ENCODE measurements around the gene IL6ST.
A peak's percentile ranks its signal among the peaks of the same experiment; 100 is the strongest.

Gene IL6ST

GRCh38 chr5:55933377-55934114 lies 61.2 kb downstream of the IL6ST start:
- DNase-seq (ENCODE audit: low read depth in 2 of 2): peak in 1 of 2 donors; percentile 37
- TF ChIP-seq, protein P1, sequence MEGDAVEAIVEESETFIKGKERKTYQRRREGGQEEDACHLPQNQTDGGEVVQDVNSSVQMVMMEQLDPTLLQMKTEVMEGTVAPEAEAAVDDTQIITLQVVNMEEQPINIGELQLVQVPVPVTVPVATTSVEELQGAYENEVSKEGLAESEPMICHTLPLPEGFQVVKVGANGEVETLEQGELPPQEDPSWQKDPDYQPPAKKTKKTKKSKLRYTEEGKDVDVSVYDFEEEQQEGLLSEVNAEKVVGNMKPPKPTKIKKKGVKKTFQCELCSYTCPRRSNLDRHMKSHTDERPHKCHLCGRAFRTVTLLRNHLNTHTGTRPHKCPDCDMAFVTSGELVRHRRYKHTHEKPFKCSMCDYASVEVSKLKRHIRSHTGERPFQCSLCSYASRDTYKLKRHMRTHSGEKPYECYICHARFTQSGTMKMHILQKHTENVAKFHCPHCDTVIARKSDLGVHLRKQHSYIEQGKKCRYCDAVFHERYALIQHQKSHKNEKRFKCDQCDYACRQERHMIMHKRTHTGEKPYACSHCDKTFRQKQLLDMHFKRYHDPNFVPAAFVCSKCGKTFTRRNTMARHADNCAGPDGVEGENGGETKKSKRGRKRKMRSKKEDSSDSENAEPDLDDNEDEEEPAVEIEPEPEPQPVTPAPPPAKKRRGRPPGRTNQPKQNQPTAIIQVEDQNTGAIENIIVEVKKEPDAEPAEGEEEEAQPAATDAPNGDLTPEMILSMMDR (IDR thresholded peaks at IDR 0.05; ENCODE audit: low read depth, low read length): no peak
- no peak overlapping the region for H3K4me3 ChIP-seq (replicated peaks in 1 of 2; ENCODE audit: low read depth in 2 of 2, low read length in 2 of 2)

DNA sequence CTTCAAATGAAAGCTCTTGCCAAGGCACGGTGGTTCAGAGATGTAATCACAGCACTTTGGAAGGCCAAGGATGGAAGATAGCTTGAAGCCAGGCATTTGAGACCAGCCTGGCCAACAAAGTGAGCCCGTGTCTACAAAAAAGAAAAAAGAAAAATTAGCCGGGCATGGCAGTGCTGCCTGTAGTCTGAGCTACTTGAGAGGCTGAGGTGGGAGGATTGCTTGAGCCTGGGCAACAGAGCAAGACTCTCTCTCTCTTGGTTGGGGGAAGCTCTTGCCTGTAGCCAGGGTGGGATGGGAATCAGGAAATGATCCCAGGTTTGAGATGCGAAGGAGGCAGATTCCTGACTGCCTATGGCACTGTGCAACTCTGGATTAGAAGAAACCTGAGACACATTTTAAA lies 62.1 kb downstream of the IL6ST start:
- H3K4me3 ChIP-seq (replicated peaks in 1 of 2; ENCODE audit: low read depth in 2 of 2, low read length in 2 of 2): no peak overlapping the region
- TF ChIP-seq, protein P1 (IDR thresholded peaks at IDR 0.05; ENCODE audit: low read depth, low read length): no peak
- no peak for DNase-seq (ENCODE audit: low read depth in 2 of 2)

GRCh38 chr5:55929020-55929799 lies 65.6 kb downstream of the IL6ST start:
- no peak for DNase-seq (ENCODE audit: low read depth in 2 of 2)
- TF ChIP-seq, protein P1 (IDR thresholded peaks at IDR 0.05; ENCODE audit: low read depth, low read length): no peak
- H3K4me3 ChIP-seq (replicated peaks in 1 of 2; ENCODE audit: low read depth in 2 of 2, low read length in 2 of 2): no peak overlapping the region

DNA sequence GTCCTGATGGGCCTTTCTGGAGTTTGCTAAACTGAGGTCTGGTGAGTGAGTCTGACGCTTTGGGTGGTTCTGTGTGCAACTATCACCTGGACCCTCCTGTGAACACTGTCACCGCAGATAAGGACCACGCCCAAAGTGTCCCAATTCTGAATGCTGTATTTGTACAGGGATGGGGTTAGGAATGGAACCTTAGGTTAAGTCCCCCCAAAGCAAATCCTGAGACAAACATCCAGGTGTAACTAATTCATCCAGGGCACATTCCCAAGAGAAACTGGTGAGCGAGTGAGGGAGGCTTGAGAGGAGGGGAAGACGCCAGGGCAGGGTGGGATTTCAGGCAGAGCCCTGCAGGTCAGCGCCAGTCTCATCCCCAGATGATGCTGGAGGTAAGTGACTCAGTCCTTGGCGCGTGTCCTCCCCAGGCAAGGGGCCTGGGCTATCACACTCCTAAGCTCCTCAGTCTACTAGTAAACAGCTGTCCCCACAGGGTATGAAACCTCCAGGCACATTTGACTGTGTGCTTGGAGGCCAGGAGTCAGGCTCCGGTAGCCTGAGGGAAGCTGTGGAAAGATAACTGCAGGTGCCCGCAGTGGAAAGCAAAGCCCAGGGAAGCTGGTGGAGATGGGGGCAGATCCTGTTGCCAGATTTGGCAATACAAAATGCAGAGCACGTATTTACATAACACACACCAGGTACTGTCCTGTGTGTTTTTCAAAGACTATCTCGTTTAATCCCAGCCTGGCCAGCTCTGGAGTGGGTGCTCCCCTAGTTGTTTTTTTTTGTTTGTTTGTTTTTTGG lies 66.7 kb downstream of the IL6ST start:
- DNase-seq (ENCODE audit: low read depth in 2 of 2): no peak
- TF ChIP-seq, protein P1 (IDR thresholded peaks at IDR 0.05; ENCODE audit: low read depth, low read length): no peak
- H3K4me3 ChIP-seq (replicated peaks in 1 of 2; ENCODE audit: low read depth in 2 of 2, low read length in 2 of 2): no peak overlapping the region

DNA sequence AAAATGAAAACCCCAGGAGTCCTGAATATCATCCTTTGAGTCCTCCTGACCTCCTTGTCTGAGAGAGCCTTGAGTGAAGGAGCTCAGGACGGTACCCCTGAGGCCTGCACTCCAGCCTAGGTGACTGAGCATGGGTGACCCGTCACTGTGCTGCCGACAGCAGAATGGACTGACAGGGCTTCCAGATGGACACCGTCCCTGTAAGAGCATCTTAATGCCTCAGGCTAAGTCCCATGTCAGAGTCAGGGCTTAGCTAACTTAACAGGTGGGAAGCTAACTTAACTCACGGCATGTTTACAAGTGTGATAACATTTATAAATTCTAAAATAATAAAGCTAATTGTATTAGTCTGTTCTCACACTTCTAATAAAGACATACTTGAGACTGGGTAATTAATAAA lies 68.3 kb downstream of the IL6ST start:
- TF ChIP-seq, protein P1 (IDR thresholded peaks at IDR 0.05; ENCODE audit: low read depth, low read length): no peak
- no peak for DNase-seq (ENCODE audit: low read depth in 2 of 2)
- H3K4me3 ChIP-seq (replicated peaks in 1 of 2; ENCODE audit: low read depth in 2 of 2, low read length in 2 of 2): no peak overlapping the region

DNA sequence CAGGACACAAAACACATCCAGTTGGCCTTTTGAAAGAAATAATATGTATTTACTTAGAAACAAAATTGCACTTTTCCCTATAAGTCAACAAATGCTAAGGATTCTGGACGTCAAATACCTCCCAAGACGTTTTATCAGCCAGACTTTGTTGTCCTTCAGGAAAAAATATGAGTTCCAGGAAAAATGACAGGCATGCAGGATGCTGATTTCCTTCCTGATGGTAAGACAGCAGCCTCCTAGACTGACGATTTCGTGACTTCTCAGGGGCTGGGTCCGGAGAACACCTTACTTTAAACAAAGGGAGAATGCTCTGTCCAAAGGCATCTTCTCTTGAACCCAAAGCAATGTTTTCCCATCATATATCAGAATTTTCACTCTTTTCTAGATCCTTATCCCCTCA lies 69.1 kb downstream of the IL6ST start:
- H3K4me3 ChIP-seq (replicated peaks in 1 of 2; ENCODE audit: low read depth in 2 of 2, low read length in 2 of 2): no peak overlapping the region
- no peak for DNase-seq (ENCODE audit: low read depth in 2 of 2)
- TF ChIP-seq, protein P1 (IDR thresholded peaks at IDR 0.05; ENCODE audit: low read depth, low read length): no peak
